HG02970 (cell line): ENCODE results near the gene DDO.

ENCODE experiments used
- ATAC-seq: cut with Tn5 transposase; IDR thresholded peaks from one replicate; pipeline ENCODE4 v1.9.1; 2021; ENCODE audit warnings: mild to moderate bottlenecking, moderate library complexity, moderate number of reproducible peaks; ENCODE audit not compliant: unreplicated experiment, low FRiP score

Gene DDO

DNA sequence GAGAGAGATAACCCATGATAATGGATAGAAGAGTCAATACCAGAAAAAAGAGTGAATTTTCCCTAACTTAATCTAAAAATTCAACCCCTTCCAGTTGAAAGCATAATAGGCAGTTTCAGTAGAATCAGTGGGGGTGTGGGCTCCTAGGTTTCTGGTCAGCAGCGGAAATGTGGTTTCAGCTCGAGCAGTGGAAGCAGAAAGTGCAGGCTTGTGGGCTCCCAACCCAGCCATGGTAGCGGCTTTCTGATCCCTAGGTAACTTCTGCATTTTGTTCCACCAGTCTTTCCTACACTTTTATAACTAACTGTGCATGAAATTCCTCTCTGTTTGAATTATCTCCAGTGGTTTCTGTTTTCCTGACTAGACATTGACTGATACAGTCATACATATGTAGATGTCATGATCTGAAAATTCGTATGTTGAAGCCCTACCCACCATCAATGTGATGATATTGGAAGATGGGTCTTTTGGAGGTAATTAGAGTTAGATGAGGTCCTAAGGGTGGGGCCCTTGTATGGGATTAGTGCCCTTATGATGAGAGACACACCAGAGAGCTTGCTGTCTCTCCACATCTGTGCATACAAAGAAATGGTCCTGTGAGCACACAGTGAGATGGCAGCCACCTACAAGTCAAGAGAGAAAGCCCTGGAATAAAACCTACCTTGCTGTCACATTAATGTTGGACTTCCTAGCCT lies 6.5 kb upstream of the DDO start:
- ATAC-seq: no peak

DNA sequence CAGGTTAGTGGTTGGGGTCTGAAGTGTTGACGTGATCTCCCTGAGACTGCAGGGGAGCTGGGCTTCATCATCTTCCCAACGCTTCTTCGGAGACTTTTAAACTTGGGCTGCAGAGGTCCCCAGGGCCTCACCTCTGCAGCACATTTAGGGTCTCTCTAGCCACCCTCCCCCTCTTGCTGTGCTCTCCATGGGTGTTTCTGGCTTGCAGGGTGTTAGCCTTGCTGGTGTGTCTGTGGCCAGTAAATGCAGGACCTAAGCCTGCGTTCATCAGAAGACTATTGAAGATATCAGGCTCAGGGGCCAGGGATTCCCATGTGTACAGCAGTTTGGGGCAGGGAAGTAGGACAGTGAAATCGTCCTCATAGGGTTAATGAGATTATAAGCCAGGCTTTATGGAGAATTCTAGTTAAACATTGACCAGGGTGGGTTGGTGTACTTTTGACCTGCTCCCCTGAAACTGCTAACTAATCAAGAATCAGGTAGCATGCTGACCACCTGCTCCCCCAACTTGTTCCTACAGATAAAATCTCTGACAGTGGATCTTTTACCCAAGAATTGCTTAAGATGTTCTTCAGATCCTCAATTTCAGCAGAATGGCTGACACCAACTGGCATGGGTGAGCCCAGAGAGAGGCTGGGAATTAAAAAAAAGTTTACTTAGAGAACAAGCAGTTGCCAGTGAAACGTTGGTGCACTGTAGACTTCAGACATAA lies 3.8 kb upstream of the DDO start:
- no peak for ATAC-seq

DNA sequence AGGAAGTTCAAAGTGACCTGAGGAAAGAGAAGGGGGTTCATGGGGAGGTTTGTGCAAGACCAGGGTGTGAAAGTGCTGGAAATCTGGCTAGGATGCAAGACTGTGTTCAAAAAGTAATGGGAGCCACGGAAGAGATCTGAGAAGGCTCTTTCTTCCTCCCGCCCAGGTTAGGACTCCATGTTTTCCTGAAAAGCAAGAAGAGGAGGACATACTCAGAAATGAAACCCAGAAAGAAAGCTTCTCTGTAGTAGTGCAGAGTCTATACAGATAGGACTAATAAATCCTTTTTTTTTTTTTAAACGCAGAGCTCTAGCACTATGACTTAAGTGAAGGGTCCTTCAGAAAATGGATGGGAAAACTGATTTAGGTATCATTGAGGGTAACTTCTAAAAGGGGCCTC lies 3.2 kb upstream of the DDO start:
- no peak for ATAC-seq

DNA sequence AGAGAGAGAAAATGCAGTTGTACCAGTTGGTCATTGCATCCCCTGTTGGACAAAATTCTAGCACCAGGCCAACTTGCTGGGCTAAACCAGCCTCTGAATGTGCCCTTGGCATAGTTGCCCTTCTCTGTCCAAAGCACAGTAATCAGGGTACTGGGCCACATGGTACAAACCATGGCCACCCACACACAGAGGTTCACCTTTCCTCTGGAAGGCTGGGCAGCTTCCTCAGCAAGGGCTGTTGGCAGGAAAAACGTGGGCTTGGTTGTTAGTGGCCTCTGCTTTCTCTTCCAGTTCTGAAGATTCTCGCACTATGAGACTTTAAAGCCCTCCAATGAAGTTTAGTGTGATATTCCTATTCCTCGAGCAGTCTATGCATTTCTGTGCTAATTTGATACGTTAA lies 706 bp downstream of the DDO start:
- ATAC-seq: no peak

DNA sequence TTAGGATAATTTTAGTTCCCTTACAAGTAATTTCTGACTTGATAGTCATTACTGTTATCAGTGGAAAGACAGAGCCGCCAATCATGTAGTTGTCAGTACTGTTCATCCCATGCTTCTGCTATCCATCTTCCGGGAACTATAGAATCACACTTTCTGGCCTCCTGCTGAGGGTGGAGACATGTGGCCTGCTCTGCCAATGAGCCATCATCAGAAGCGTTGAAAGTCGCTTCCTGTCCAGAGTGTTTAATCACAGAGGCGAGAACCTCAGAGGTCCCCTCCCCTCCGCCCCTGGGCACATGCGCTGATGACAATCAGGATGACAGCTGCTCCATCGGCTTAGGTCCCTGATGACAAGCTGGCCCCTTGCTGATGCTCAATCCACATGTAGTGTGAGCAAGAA lies 3.0 kb downstream of the DDO start:
- ATAC-seq: no peak

DNA sequence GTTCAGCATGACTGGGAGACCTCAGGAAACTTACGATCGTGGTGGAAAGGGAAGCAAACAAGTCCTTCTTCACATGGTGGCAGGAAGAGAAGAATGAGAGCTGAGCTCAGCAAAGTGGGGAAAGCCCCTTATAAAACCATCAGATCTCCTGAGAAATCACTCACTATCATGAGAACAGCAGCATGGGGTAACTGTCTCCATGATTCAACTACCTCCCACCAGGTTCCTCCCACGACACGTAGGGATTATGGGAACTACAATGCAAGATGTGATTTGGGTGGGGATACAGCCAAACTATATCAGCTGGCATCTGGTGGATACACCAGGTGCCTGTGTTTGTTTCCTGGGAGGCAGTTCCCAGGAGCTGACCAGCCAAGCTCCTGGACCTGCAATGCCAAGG lies 4.9 kb downstream of the DDO start:
- ATAC-seq: no peak

DNA sequence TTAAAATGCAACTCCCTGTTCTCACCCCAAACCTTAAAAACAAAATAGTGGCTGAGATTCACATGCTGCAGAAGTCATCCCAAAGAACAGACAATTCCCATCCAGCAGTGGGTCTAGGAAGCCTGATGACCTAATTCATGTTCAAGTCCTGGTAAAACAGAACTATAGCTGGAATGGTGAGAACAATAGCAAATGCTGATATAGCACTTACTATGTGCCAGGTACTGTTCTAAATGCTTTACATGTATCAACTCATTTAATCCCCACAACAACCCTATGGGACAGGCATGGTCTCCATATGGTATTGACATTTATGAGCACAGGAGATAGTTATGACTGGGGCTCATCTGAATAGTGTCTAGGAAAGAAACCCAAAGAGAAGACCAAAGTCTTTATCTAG lies 5.6 kb downstream of the DDO start:
- ATAC-seq: no peak

DNA sequence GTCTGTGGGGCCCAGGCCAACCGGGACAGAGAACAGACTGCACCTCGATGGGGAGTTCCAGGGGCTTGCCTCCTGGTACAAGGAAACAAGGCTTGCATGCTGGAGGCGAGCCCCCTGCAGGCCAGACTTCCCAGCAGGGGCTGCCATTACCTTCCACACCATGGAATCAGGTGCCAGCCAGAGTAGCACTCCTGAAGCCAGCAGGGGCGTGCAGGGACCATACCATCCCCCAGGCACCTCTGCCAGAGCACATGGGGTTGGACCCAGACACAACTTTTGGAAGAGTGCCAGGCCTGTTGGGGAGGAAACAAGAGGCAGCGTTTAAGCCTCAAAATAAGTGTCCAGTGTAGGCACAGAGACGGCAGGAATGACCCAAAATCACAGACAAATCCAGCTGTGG lies 6.5 kb downstream of the DDO start:
- ATAC-seq: no peak

DNA sequence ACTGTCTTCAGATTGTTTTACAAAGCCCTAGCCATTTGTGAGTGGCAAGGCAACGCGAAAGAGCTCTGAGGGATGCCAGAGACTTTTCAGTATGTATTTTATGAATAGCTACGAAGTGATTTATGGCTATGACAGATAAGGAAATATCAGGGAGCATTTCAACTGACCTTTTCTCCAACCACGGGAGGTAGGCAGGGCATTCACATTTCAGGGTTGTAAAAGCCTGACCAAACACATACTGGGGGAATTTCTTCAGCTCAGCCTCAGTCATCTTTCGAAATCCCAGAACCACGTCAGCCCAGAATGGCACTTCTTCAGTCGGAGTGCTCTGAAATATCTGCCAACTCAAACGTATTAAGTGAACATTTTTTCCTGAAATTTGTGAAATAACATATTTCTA lies 10.8 kb downstream of the DDO start:
- ATAC-seq: no peak

DNA sequence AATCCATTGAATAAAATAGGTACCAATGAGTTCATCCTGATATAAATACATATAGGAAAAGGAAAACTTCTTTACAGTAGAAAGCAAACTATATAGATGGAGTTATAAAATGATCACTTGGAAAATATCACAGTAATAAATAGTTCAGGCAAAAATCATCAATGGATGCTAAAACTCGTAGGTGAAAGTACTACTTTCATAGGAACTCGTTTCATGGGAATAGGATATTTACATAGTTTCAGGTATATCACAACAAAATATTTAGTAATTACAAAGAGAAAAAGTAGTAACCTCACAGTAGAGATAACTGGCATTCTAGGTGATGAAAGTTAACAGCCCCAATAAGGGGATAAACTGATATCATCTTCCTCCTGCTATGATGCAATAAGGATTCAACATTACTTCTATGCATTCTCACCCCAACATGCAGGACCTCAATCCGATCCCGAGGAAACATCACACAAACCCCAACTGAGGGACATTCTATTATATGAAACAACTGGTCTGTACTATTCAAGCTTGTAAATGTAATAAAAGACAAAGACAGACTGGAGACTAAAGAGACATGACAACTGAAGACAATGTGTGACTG lies 13.7 kb downstream of the DDO start:
- no peak for ATAC-seq

DNA sequence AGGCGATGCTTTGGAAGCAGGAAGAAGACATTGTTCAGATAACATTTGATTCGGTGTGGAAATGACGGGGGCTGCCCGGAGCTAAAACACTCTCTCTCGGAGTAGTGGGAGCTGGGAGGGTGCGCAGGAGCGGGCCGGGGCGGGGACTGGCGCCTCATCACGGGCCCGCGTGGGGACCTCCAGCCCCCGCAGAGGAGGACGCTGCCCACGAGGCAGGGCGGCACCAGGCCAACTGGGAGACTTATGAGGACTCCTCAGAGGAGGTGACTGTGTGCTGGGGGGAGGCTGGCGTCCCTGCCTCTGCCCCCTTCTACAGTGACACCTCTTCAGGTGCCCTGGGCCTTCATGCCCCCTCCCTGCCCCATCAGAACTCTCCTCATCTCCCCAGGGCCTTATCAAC lies 15.2 kb downstream of the DDO start:
- ATAC-seq: no peak

DNA sequence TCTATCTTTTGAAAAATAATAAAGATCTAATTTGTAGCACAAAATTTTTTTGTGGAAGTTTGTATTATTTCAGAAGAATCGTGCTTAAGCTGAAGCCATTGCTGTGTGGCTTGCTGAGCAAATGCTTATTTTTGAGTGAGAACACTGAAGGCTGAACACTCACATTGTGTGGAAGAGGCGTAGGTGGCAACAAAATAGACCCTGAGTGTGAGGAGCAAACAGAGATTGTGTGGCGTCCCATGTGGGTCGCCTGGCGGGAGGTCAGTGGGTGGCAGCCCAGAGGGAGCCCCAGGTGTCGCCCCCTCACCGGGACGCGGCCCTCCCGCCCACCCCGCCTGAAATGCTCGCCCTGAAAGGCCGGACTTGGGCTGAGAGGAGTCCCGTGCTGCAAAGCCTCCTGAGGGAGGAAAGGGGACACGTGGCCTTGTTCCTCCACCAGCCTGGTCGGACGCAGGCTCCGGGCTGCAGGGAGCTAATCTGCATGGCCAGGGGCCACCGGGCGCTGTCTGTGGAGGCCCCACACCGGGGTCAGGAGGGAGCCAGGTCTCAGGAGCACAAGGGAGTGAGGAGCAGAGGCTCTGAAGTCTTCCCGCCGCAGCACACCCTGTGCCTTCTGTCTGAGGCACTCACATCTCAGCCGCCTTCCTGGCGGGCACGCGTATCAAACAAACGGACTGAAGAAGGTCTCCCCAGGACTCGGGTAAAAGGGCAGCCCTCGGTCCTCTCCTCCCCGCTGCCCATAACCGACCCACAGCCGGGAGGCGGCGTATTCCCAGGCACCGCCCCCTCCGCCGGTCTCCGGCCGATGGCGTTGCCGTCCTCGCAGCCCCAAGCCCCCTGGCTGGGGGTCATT lies 15.9 kb downstream of the DDO start:
- no peak for ATAC-seq

DNA sequence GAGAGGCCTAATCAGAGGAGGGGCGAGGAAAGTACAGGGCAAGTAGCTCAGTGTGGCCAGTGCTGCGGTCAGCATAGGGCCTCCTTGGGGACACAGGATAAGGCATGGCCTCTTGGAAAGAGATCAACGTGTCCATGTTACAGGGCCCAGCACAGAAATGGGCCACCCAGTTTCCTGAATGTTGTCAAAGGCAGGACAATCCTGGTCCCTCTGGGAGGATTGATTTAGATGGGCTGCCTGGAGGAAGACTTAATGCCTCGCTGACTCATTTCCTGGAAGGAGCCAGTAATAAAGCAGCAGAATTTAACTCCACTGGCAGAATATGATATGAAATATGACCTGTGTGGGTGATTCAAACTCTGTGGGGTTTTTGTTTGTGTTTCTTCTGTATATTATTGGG lies 16.6 kb downstream of the DDO start:
- no peak for ATAC-seq

DNA sequence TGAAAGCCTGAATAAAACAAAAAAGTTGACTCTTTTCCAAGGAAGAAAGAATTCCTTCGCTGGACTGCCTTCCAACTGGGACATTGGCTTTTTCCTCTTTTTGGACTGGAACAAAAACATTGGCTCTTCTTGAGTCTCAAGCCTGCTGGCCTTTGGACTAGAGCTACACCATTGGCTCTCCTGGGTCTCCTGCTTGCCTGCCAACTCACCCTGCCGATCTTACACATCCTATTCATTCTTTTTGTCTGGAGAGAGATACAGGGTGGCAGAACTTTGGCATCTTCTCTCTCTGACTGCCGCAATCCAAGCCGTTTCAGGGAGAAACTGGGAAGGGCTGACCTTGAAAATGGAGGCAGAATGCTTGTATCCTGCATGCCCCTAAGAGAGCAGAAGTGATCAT lies 20.2 kb downstream of the DDO start:
- ATAC-seq: no peak

DNA sequence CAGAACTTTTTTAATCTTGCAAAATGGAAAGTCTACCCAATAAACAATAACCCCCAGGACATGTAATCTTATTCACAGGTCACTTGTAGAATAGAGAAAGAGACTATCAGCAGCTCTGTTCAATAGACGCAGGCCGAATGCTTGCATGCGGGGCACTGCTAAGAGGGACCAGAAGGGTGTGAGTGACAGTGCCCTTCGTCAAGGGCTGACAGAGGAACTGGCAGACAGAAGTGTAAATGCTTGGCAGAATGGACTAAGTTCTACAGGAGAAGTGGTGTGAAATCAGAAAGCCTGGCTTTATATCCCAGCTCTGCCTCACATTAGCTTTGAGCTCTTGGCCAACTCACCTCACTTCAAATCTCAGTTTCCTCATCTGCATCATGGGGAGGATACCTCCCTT lies 21.0 kb downstream of the DDO start:
- no peak for ATAC-seq

DNA sequence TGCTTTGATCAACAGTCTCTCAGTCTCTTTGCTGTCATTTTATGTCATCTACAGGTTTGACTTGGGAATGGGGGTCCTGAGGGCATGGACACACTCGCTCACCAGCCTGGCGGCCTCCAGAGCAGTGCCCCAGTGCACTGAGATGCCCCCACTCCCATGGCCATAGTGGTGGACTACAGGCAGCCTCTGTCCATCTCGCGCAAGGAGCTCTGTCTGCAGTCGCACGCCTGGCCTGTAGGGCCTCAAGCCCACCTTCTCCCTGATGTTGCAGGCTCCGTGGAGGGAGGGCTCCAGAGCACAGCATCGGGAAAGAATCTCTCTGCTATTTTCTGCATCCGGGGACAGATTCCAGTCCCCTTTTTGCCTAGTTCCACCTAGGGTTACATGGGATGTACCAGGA lies 22.6 kb downstream of the DDO start:
- no peak for ATAC-seq

DNA sequence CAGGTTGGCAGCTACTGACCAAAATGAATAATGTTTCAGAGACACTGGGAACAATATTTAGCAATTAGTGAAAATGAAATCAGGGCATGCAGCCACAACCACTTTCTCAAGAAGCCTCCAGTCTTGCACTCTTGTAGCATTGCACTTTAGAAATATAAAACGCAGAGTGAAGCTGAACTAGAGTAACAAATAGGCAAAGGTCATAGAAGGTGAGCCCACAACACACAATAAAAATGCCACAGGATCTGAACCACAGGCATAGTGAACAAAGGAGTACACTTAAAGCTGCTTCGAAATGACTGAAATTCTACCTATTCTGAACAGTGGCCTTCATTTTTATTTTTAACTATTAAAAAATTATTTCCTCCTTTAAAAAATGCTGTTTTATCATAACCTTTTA lies 25.0 kb downstream of the DDO start:
- ATAC-seq: no peak

DNA sequence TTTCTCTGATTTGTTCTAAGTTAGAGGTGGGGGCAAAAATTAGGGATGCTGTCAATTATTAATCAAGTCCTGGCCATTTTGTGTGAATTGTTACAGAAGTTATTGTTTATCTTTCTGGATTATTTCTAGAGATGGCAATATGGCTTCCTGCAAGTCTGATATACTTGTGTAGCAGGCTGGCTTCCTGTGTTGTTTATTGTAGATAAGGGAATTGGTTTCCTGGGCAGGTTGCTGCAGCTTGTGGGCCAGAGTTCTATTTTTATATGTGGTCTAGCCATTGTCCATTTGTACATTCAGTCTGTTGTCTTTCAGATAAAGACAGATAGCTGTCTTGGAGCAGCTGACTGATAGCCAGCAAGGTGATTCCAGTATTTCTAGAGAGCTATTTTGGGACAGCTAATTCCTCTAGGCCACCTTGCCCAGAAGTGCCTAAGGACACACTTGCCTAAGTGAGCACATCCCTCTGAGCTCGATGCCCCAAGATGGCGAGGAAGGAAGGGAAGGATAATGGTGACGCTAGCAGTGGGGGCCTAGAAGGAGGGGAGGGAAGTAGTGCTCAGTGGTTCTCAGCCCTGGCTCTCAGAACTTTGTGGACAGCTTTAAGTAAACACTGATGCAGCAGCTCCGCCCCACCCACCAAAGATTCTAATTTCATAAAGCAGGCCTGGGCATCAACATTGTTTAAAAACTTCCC lies 25.5 kb downstream of the DDO start:
- no peak for ATAC-seq

DNA sequence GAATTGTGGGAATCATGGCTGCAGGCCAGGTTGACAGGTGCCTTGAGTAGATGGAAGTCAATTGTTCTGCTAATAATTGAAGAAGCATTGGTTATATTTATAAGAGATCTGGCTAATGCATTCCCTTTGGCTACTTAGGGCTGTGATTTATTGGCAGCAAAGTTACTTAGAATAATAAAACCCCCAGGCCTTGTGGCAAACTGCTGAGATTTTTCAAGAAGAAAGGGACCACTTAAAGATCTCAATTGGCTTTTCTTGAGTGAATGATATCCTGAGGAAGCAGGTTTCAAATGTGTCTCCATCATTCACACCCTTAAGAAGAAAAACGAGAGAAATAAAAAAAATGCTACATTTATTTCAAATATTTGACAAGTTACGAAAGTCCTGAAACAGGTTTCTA lies 27.4 kb downstream of the DDO start:
- ATAC-seq: no peak

DNA sequence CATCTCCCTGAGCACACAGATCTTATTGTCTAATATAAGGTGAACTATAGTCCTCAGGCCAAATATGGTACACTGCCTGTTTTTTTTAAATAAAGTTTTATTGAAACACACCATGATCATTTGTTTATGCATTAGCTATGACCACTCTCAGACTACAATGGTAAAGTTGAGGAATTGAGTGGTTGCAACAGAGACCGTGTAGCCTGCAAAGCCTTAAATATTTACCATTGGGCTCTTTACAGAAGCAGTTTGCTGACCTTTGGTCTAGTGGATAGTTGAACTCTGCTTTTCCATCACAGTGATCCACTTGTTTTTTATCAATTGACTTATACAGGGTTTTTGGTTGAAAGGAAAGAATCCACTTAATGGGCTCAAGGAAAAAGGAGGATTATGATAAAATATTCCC lies 29.9 kb downstream of the DDO start:
- no peak for ATAC-seq

DNA sequence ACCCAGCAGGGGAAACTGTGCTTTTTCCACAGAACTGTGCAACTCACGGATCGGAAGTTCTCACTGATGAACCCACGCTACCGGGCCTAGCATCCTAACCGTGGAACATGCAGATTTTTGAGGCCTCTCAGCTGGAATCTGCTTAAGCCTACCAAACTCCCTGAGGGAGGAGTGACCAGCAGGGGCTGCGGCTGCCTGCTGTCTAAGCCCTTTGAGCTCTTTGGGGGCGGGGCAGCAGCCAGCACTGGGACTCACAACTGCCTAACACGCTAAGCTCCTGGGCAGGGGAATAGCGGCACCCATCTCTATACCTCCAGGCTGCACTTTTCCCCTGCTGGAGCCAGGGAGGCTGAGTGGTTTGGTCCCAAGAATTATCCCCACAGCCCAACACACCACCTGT lies 36.8 kb downstream of the DDO start:
- ATAC-seq: no peak
